Measurements from ENCODE around the gene AGPS.

DNA sequence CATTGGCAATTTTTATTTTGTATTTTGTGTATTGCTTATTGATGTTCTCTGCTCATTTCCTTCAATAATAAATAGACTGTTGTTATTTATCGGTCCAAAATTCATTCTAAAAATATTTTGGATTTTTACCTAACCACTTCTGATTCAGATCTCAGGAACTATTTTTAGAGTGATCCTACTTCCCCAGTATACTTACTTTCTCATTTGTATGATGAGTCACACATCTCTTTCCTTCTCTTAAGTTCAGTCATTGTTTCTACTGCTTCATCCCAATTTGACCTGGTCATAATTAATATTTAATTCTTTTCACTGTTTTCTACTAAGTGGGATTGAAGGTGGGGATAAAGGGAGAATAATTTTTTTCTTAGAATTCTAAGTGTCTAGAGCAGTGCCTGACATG is 75.1 kb downstream of the AGPS start:
- TF ChIP-seq ESRRA (CRISPR knock-in tag; IDR thresholded peaks at IDR 0.05; ENCODE audit: low read depth) (no peak), REPIN1 (CRISPR knock-in tag; IDR thresholded peaks at IDR 0.05; ENCODE audit: borderline replicate concordance, low read depth) (no peak), SOX5 (CRISPR knock-in tag; IDR thresholded peaks at IDR 0.05; ENCODE audit: borderline replicate concordance) (no peak), EHMT2 (IDR thresholded peaks at IDR 0.05; ENCODE audit: borderline replicate concordance, low read depth, low read length) (no peak), NKX3-1 (CRISPR knock-in tag; IDR thresholded peaks at IDR 0.05) (no peak), POLR2A (IDR thresholded peaks at IDR 0.05; ENCODE audit: insufficient read depth in 1 of 2, low read depth in 2 of 2, low read length in 2 of 2) (no peak), GTF2F1 (IDR thresholded peaks at IDR 0.05; ENCODE audit: low read length) (no peak), ZNF83 (CRISPR knock-in tag; IDR thresholded peaks at IDR 0.05; ENCODE audit: borderline replicate concordance) (no peak)
- TF ChIP-seq, protein P1, sequence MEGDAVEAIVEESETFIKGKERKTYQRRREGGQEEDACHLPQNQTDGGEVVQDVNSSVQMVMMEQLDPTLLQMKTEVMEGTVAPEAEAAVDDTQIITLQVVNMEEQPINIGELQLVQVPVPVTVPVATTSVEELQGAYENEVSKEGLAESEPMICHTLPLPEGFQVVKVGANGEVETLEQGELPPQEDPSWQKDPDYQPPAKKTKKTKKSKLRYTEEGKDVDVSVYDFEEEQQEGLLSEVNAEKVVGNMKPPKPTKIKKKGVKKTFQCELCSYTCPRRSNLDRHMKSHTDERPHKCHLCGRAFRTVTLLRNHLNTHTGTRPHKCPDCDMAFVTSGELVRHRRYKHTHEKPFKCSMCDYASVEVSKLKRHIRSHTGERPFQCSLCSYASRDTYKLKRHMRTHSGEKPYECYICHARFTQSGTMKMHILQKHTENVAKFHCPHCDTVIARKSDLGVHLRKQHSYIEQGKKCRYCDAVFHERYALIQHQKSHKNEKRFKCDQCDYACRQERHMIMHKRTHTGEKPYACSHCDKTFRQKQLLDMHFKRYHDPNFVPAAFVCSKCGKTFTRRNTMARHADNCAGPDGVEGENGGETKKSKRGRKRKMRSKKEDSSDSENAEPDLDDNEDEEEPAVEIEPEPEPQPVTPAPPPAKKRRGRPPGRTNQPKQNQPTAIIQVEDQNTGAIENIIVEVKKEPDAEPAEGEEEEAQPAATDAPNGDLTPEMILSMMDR (CRISPR knock-in tag; IDR thresholded peaks at IDR 0.05): no peak
